GM19395 (cell line): ENCODE results near the gene OR1D5.
A peak's percentile ranks its signal among the peaks of the same experiment; 100 is the strongest.
"Not testable (repeated sequence)": the region's sequence is repeated elsewhere in the genome, so short reads cannot be mapped to it uniquely, and the experiment has no call there.

Source experiments
- ATAC-seq: cut with Tn5 transposase; IDR thresholded peaks from one replicate; pipeline ENCODE4 v1.9.1; 2021; ENCODE audit warnings: mild to moderate bottlenecking, moderate library complexity; ENCODE audit not compliant: unreplicated experiment

The OR1D5 gene, protein sequence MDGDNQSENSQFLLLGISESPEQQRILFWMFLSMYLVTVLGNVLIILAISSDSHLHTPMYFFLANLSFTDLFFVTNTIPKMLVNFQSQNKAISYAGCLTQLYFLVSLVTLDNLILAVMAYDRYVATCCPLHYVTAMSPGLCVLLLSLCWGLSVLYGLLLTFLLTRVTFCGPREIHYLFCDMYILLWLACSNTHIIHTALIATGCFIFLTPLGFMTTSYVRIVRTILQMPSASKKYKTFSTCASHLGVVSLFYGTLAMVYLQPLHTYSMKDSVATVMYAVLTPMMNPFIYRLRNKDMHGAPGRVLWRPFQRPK

DNA sequence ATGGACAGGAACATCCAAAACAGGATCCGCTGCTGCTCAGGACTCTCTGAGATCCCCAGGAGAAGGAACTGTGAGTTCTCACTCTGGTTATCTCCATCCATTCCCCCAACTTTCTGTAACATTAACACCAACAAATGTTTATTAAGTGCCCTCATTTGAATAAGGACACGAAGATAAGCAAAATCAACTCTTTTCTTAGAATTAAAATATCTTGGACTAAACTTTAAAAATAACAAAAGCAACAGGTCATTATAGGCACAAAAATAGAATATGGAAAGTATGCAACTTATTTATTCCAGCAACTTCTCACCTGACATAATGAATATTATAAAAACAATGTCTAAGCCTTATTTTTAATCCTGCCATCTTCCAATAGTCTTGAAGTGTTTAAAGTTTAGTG is at the start of gene OR1D5:
Gene OR1D5, minus strand, starts transcription at position 101 of the 400 bp plus-strand sequence. Its CDS starts 0 bp downstream, at position 101.
- ATAC-seq: not testable (repeated sequence)

DNA sequence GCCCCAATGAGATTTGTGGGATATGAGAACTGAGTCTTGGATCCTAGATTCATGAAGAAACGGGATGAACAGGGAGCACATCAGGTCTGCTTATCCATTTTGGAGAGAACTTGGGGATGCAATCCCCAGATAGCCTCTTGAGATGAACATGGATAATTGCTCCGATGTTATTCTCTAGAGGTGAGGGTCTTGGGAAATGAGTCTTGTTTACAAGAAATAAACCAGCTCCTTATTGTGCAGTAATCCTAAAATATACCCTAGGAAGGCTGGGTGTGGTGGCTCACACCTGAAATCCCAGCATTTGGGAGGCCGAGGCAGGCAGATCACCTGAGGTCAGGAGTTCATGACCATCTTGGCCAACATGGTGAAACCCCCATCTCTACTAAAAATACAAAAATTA is 40.9 kb upstream of the OR1D5 start, which contains the start of gene OR1D2:
Gene OR1D2, minus strand, starts transcription at position 101 of the 400 bp plus-strand sequence. CDS start 11,426 bp downstream, outside the sequence.
- ATAC-seq: no peak

DNA sequence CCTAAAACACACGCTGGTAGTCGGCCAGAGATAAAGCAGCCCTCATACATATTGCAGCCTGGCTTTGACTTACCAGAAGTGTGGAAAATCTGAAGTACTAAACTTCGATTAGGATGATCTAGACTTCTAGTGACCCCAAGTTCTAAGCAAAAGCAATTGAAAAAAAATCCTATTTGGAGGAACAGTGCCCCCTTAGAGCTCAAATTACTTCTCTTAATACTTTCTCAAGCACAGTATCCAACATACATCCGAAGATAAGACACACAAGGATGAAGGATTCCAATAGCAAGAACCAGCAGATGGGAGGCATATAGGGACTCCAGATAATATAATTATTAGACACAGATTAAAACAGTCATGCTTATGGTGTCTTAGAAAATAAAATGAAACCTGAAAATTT is 10.4 kb upstream of the OR1D5 start:
- not testable (repeated sequence) for ATAC-seq

DNA sequence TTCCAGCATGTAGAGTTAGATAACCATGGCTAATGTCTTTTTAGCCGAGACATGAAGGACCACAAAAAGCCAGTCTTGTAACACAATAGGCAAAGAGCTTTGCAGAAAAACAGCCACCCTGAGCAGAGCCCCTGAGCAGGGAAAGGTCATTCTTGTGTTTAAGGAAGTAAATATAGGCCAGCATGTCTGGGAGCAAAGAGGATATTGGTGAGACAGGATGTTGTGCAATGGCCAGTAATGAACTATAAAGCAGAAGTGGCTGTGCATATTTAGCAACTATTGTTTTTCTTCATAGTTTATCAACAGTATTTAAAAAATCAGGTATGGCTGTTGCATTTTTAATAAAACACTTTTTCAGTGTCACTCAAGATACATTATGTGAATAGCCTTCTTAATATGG is 1.8 kb upstream of the OR1D5 start:
- ATAC-seq: not testable (repeated sequence)

DNA sequence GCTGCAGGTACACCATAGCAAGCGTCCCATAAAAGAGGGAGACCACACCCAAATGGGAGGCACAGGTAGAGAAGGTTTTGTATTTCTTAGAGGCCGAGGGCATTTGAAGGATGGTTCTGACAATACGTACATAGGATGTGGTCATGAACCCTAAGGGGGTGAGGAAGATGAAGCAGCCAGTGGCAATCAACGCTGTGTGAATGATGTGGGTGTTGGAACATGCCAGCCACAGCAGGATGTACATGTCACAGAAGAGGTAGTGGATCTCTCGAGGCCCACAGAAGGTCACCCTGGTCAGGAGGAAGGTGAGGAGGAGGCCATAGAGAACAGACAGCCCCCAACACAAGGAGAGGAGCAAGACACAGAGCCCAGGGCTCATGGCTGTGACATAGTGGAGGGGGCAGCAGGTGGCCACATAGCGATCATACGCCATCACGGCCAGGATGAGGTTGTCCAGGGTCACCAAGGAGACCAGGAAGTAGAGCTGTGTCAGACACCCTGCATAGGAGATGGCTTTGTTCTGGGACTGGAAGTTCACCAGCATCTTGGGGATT is 506 bp downstream of the OR1D5 start:
- not testable (repeated sequence) for ATAC-seq

DNA sequence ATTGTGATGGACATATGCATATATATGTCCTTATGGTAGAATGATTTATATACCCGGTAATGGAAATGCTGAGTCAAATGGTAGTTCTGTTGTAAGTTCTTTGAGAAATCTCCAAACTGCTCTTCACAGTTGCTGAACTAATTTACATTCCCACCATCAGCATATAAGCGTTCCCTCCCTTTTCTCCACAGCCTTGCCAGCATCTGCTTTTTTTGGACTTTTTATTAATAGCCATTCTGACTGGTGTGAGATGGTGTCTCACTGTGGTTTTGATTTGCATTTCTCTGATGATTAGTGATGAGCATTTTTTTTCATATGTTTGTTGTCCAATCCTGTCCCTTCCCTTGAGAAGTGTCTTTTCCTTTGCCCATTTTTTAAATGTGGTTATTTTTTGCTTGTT is 8.5 kb downstream of the OR1D5 start:
- ATAC-seq: not testable (repeated sequence)

DNA sequence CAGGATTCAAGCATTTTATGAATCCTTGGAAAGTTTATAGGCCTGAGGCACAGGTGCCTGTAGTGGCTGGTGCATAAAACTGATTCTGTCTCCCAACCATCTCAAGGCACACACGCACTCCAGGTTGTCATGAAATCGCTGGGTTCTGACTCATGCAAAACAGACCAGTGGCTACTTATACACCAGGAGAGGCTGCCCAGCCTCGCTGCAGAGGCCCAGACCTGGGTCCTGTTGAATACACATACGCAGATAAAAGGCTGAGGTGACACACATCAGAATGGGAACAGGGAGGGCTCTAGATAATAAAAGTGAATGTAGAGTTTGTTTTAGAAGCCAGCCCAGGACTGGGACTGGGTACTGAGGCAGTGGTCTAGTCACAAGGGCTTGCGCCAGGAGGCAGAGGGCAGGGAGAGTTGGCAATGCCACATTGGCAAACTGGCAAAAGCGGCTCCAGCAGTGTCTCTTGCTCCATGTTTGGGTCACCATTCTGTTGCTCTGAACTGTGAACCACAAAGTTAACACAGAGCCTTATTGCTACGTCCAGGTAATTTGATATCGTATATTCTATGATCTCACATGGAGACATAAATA is 13.6 kb downstream of the OR1D5 start:
- ATAC-seq: no peak

DNA sequence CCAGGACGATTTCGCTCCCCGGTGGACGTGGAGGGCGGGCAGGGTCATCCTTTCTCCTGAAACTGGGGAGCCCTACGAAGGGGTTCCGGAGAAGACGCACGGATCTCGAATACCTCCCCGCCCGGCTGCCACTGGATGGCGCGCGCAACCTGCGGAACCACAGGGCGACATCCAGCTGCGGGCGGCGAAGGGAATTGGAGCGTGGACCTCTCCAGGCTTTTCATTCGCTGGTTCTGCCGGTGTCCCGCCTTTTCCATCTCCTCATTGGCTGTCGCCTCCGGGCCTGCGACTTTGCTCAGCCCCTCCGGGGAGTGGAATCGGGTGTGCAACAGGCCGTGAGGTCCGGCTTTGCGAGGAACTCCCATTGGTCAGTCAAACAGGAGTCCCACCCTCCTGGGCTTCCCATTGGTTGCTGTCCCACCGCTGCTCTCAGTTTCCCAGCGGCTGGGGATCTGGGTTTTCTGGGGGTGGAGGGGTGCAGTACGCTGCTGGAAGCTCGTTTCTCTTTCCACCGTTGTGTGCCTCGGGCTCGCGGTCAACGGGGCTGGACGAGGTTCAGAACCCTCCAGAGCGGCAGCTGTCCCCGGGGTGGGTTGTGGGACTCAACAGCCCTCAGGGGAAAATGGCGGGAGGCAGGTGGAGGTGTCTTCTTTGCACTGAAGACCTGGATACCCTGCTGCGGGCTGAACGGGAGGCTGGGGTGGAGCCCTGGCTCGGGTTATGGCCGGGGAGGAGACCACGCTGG is 14.5 kb downstream of the OR1D5 start:
- ATAC-seq: peak; percentile 97

DNA sequence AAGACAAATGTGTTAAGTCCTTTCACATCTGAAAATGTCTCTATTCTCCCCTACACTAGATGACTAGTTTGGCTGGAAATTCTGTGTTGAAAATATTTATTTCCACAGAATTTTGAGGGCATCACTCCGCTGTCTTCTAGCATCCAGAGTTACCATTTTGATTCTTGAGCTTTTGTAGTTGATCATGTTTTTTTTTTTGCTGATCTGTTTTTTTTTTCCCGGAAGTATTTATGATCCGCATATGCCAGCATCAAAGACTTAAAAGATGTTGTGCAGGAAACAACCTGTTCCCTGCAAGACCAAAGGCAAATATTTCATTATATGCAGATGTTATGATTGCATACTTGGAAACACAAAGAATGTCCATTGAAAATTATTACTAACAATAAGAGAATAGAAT is 16.7 kb downstream of the OR1D5 start:
- ATAC-seq: no peak

DNA sequence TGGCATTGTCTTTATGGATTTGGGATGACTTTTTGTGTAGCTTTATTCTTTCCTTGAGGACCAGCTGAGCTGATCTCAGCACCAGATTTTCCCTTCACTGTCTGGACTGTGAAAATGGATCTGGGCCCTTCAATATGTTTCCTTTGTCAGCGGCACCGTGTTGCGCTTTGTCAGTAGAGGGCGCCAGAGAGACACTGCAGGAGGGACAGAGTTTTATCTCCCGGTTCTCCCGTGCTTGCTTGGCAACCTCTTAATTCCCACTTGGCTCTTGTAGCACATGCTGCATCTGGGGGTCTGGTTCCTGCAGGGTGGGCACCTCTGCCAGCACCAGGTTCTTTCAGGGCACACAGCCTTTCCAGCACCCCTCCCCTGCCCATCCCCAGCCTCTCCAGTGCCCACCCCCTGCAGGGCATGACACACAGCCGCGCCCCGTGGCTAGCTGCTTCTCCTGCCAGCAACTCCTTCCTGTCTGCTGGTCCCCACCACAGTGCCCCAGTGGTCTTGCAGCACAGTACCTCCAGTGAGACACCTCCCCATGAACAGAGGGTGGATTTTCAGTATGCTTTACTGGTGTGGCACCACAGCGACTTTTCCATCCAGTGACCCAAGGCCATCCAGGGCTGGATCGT is 19.6 kb downstream of the OR1D5 start:
- ATAC-seq: no peak

DNA sequence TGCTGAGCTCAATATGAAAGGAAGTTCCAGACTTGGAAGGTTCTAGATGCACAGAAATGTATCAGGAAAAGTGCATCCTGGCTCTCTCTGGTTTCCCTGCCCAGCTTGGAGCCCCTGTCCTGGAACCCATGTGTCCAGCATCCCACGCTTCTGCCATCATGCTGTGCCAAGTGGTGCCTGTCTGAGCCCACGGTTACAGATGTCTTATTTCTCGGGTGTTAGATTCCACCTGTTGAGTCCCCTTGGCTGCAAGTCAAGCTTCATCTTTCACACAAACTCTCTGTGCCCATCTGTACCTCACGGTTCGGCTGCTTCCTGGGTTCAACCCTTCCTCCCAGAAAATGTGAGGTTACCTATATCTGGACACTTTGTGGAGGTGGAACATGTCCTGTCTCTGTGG is 22.5 kb downstream of the OR1D5 start:
- no peak for ATAC-seq

DNA sequence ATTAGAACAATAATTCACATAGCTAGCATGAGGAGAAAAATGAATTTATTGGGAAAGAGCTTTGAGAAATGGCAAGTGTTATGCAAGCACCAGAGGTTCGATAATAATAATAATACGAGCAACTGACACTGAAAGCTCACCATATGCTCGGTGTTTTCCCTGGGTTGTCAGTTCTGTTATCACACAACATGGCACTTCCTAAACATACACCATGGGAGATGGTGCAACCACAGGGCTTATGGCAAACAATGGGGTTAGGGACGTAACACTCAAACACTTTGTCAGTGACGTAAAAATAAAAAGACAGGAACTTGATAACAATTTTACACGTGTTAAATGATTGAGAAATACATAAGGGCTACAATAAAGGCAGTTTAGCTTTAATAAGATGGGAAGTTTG is 23.7 kb downstream of the OR1D5 start:
- no peak for ATAC-seq

DNA sequence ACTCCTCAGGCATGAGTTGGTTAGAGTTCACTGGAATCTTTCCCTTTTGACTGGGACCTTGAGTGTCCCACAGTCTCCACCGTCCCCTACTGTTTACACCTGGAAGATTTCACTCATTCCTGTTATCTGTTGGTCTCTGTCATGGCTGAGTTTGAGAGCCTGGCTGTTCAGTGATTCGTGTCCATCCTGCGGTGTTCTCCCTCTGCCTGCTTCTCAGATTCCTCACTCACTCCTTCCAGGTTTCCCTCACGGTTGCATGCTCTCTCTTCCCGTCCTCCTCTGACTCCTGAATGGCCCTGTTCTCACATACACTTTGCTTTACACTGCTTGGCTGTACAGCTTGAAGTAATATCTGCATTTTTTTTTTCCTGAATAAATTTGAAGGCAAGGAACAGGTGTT is 24.5 kb downstream of the OR1D5 start:
- ATAC-seq: no peak

DNA sequence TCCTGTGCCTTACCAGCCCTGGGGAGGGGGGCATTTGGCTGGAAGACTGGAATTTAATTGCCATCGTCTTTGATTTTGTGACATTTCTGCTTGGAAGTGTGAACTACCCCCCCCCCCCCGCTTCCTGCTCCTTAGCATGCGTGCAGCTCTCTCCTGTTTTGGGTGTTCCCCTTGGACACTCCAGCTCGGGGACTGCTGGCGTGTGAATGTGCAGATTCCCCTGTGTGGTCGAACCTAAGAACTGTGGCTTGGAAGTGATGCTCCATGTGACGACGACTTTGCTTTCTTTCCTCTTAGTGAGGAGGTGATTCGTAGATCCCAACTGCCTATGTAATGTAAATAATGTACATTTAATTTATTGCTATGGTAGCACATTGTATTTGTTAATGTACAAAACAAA is 26.1 kb downstream of the OR1D5 start:
- ATAC-seq: no peak

DNA sequence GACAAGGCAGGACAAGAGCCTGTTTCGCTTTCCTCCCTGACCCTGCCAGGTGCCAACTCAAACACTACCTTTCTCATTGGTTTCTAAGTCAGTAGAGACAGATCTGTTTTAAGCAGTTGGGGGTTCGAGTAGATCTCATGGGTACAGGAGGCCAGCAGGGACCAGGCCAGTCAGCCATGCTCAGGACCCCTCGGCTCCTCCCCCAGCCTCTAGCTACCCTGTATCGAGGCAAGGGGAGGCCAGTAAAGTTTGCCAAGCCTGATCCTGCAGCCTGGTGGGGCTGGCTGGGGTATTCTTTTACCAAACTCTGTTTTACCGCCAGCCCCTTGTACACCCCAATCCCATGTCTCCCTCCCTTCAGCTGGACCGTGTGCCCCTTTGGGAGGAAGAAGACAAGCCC is 26.6 kb downstream of the OR1D5 start:
- ATAC-seq: no peak

DNA sequence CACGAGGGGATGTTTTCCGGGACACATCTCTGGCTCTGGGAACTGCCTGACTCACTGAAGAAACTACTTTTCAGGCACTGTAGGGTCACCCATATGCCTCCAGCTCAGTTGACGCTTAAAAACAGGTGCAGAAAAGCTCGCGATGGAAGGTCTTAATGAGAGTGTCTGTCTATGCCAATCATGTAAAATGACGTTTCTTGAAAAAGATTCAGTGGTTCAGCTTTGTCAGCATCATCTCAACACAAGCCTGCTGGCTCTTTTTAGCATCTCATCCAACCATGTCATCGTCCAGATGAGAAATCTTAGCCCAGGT is 27.5 kb downstream of the OR1D5 start:
- no peak for ATAC-seq

DNA sequence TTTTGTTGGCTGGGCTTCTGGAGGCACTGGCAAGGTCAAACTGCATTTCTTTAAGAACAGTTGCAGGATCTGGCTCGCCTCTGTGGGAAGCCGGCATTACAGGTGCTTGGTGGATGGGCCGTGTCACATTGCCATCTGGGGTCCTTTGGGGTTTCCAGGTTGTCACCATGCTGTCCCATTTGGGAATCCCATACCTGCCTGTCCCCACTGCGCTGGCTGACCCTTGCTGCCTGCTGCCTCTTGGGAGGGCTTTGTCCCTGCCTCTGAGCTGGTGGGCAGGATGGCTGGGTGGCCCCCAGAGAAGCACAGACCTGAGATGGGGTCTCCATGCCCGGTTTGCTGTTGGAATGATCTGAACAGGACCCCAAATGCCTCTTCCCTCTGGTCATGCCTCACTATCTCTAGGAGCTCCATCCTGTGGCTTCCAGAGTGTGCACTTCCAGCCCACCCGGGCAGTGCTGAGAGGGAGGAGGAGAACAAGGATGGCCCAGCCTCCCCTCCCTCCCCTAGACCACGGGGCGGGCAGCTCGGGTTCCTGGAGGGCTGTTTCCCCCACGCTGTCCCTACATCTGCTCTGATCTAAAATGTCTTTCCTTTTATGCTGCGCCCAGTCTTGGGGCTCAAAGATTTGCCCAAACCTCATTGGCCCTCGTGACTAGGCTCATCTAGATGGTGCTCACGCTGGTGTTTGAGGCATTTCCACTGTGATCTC is 28.0 kb downstream of the OR1D5 start:
- ATAC-seq: no peak

DNA sequence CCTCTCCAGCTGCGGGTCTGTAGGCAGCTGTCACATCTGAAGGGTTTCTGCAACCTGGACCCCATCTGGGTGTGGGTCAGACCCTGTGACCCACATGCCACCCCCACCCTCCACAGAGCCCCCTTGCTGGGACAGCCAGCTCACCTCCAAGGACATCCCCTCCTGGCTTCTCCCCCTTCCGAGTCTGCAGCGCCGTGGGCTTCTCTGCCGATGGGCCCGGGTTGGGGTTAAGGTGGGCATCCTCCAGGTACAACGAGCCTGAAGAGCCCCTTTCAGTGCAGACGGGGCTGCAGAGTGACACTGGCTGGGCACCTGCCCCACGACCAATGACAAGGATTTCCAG is 28.9 kb downstream of the OR1D5 start:
- ATAC-seq: no peak

DNA sequence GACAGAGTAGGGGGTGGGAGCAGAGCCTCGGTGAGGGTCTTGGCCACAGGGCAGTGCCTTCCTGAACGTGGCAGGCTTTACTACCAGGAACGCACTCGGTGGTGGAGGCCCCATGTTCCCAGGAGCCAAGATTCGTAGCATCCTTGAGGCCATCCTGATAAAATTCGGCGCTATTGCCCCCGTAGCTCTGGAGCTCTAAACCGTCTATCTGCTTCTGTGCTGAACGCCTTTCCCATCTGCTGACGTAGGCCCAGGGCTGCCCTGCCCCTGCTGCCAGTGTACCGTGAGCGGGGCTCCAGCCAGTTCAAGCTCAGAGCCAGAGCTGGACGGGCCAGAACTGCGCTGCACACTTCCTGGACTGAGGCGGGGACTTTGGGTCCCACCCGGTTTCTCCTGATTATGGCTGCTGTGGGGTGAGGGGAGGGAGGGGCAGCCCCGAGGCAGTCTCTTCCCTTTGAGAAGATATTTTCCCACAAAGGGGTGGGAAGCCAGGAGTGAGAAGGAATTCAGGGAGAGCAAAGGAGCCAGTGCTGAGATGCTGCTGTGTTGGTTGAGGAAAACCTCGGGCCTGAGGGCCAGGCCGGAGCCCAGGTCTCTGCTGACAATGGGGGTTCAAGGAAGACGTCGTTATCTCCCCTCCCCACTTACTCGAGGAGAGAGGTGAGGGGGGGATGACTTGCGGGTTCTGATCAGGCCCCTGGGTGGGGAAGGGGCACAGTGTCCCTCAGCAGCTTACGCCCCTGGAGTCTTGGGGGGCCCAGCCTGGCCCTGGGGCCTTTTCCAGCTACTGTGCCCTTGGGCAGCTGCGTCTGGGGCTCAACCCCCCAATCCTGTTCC is 29.4 kb downstream of the OR1D5 start:
- ATAC-seq: no peak

DNA sequence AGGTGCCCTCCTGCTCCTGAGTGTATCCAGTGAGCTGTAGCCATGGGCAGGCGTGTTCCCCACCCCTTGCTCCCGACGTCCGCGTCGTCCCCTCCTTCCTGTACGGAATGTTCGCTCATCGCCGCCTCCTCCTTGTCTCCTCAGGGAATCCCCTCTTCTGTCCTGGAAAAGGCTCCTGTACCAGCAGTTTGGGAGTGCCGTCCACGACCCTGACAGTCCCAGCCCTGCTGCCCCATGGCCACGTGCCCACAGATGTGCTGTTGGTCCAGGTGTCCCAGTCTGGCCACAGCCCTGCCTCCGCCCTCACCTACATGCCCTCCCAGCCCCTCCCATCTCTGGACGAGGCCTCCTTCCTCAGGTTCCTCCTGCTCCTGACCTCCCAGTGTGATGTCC is 30.2 kb downstream of the OR1D5 start:
- no peak for ATAC-seq
